Measurements from ENCODE around the gene HECTD1.
A peak's percentile ranks its signal among the peaks of the same experiment; 100 is the strongest.
"Not testable (repeated sequence)": the region's sequence is repeated elsewhere in the genome, so short reads cannot be mapped to it uniquely, and the experiment has no call there.

HECTD1 gene

DNA sequence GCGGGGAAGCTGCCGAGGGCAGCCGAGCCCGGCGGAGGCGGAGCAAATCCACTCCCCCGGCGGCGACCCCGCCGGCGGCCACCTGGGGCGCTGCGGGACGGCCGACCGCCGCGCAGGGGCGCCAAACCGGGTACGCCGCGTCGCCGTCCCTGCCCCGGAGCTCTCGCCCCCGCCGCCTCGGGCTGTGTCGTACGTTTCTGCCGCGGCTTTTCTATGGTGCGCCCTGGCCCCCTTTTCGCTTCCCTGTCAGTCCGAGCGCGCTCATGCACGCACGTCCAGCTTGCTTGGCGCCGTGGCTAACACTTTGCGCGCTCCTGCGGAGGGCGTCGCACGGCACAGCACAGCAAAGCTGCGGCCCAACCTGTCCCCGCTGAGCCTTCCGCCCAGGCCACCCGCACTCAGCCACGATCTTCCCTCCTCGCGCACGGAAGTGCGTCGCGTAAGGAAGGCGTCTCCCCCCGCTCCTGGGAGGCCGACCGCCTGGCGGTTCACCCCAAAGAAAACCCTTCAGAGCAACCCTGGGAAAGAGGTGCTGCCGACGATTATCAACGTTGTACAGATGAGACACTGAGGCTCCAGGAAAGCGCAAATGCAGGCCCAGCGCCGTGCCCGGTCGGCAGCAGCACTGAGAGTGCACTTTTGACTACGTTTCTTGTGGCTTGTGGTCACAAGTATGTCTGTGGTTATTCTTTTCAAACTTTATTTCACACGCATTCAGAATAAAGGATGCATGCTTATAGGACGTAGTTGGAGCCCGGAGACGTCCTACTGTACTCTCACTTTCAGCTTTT is at the start of gene HECTD1:
Gene HECTD1, minus strand, starts transcription at position 39 of the 791 bp plus-strand sequence. CDS start 1,857 bp downstream, outside the sequence.
- DNase-seq, result no peak

GRCh38 chr14:31257244-31257553 is 49.6 kb upstream of the HECTD1 start:
- no peak for DNase-seq

GRCh38 chr14:31256534-31257243 is 49.1 kb upstream of the HECTD1 start:
- DNase-seq, result no peak

- not testable (repeated sequence) for DNase-seq
Measured at GRCh38 chr14:31255918-31256317, 48.3 kb upstream of the HECTD1 start.

GRCh38 chr14:31255286-31255685 is 47.7 kb upstream of the HECTD1 start:
- no peak for DNase-seq

- no peak for DNase-seq
Measured at GRCh38 chr14:31253746-31254471, 46.3 kb upstream of the HECTD1 start.

DNA sequence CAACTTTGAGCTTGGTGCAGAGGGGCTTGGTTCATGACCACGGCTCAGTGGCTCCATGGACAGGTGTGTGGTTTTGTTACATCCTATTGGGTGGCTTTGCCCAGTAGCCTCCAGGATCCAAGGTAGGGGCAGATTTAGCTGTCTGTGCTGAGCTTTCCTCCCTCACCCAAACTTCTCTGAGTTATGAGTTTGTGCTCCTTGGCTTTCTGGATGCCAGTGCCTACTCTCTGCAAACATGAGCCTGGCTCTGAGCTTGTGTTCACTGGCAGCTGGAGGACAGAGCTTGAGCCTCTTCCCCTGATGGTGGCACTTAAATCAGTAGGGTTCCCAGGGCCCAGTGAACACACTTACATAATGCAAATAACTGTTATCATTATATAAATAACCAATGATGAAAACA is 45.3 kb upstream of the HECTD1 start:
- no peak for DNase-seq

DNA sequence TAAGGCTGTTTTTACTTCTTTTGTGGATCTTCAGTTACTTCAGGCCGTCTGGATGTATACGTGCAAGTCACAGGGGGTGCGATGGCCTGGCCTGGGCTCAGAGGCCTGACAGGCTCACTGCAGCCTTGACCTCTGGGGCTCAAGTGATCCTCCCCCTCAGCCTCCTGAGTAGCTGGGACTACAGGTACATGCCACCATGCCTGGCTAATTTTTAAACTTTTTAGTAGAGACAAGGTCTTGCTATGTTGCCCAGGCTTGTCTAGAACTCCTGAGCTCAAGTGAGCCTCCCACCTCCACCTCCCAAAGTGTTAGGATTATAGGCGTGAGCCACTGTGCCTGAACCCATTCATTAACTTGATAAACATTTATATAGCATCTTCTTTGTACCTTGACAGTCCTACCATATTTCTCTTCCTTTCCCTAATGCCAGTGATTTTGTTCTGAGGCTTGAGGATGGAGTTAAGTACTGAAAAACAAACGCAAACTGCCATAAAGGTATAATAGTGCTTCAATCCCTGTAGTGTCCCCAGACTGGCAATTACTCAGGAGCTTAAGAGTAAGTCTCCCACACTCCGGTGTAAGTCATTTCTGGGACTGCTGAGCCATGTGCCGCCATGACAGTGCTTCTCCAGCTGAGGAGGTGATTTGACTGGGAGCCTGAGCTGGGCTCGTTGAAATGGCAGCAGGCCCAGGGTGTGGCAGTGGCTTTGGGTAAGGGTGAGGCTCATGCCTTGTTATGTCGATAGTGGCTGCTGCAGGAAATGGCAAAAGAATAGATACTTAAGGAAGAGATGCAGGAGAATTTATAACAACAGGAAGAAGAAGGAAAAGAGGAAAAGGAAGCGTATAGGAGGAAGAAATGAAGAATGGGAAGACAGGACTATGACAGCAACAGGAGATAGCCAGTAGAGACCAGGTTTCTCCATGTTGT is 43.7 kb upstream of the HECTD1 start:
- DNase-seq, result no peak

DNA sequence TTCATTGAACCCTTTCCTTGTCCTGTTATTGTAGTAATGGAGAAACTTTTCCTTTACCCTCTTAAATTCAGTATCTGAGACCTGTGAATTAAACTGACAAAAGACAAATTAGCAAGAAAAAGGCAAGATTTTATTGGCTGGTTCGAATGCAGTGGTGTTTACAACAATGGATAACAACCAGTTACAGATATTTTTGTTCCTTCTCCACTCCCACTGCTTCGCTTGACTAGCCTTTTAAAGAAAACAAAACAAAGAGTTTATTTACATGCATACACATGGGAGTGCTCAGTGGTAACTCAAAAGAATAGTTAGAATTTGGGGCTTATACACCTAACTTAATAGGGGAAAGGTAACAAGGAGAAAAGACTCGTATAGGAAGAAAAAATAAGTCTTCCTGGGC is 37.0 kb upstream of the HECTD1 start:
- no peak for DNase-seq

DNA sequence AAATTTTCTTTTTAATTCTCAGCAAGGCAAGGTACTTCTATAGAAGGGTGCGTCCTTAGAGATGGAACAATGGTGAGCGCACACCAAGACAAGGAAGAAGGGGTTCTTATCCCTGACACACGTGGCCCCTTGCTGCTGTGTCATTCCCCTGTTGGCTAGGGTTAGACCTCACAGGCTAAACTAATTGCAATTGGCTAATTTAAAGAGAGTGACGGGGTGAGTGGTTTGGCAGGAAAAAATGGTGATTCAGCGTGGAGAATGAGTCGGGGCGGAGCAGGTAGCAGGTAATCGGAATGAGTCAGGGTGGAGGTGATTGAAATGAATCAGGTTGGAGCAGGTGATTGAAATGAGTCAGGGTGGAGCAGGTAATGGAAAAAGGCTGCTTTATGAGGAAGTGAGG is 36.3 kb upstream of the HECTD1 start:
- no peak for DNase-seq

DNA sequence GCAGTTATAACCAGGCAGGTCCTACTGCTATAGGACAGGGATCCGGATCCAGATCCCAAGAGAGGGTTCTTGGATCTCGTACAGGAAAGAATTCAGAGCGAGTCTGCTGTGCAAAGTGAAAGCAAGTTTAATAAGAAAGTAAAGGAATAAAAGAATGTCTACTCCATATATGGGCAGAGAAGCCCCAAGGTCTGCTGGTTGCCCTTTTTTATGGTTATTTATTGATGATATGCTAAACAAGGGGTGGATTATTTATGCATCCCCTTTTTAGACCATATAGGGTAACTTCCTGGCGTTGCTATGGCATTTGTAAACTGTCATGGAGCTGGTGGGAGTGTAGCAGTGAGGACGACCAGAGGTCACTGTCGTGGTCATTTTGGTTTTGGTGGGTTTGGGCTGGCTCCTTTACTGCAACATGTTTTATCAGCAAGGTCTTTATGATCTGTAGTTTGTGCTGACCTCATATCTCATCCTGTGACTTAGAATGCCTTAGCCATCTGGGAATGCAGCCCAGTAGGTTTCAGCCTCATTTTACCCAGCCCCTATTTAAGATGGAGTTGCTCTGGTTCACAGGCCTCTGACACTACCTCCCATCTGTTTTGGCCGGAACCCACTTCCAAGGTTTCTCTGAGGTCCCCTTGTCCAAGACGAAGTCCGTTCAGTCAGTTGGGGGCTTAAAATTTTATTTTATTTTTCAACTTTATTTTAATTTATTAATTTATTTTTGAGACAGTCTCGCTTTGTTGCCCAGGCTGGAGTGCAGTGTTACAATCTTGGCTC is 34.8 kb upstream of the HECTD1 start:
- DNase-seq, result not testable (repeated sequence)

- no peak for DNase-seq
Measured at GRCh38 chr14:31241450-31242114, 34.0 kb upstream of the HECTD1 start.

DNA sequence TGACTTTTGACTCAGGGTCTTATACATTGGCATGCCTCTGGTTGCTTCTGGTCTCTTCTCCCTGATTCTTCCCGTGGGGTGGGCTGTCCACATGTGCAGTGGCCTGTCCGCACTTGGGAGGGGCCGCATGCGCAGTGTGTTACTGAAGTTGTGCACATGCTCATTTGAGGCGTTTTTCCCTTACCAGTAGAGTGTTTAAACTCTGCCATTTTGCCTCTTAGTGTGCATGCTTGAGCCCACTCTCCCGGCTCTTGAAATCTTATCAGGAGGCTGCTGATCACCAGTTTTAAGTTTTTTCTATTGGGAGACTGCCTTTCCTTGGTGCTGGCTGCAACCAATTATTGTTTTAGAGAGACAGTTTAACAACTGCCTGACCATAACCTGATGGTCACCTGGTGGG is 32.1 kb upstream of the HECTD1 start:
- no peak for DNase-seq

DNA sequence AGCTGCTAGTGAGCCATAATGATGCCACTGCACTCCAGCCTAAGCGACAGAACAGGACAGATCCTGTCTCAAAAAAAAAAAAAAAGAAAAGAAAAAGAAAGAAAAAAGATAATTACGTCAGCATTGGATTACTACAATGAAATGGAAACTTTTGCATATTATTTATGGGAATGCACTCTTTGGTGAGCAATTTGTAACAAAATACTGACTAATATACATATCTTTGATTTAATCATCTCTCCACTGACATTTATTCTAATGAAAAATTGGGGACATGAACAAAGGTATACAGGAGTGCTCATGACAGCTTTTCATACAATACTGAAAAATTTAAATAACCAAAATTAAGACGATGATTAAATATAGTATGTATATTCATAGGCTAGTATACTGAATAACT is 27.9 kb upstream of the HECTD1 start:
- DNase-seq, result no peak

GRCh38 chr14:31232081-31232480 is 24.5 kb upstream of the HECTD1 start:
- DNase-seq, result no peak

GRCh38 chr14:31231272-31231671 is 23.7 kb upstream of the HECTD1 start:
- not testable (repeated sequence) for DNase-seq

DNA sequence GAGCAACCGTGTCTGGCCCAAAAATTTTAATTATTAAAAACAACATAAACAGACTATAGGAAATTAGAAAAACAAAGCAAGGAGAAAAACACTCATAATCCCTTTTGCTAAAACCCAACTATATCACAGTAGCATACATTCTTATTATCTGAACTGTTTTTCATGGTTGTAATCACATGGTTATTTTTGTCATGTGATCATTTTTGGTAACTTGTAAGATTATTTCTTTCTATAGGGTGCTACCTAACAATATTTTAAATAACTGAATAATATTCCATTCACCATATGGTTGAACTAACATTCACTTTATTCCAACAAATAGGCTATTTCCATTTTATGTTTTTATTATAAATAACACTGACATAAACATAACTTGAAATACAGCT is 23.0 kb upstream of the HECTD1 start:
- DNase-seq, result no peak

GRCh38 chr14:31229638-31230572 is 22.3 kb upstream of the HECTD1 start:
- DNase-seq, result peak; percentile 70

DNA sequence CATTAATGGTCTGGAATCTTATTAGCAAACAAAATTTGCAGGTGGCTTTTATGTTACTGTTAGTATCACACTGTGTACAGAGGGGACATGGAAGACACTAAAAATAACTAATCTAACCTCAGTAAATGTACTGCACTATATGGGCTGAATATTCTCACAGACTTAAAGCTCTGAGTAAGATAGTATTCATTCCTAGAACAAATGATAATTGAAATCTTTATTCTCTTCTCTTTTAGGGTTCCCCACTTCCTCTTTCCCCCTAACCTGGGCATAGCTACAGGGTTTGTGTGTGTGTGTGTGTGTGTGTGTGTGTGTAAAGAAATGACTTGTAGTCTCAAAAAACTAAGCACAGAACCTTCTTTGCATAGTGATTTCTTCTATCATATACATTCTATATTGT is 21.4 kb upstream of the HECTD1 start:
- DNase-seq, result no peak

DNA sequence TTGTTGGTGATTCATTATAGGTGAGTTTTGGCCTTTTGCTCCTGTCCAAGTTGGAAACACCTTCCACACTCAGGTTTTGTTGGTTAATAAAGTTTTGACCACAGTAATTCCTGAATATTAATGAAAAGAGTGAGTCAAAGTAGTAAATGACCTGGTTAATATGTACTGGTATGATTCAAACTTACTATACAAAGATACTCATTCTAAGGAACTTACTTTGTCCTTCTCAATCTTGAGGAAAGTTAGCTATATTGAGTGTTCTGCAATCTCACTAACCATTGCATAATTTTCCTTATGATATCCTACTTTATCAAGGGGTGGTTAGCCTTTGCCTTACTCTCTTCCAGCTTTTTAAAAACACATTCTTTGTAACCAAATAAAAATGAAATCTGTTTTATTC is 20.9 kb upstream of the HECTD1 start:
- DNase-seq, result no peak

All from amniotic stem cell (primary cell).